GM23338 (cell line): ENCODE data around the gene GNAI2.

Experiments
- EZH2 ChIP-seq: fragments of 200-600 bp; sonication (generic); IDR thresholded peaks from one replicate; pipeline ENCODE4 v1.8.0; 2017; ENCODE audit warnings: antibody characterized with exemption, mild to moderate bottlenecking, low read depth; ENCODE audit not compliant: unreplicated experiment
- POLR2AphosphoS5 ChIP-seq: IDR thresholded peaks from 2 replicates; pipeline ENCODE4 v1.6.1; 2016; ENCODE audit warnings: antibody characterized with exemption, low read depth
- STAT1 ChIP-seq: IDR thresholded peaks from one replicate; pipeline ENCODE4 v1.6.1; 2016; ENCODE audit warnings: antibody characterized with exemption; ENCODE audit not compliant: unreplicated experiment
- TF ChIP-seq, protein P1 (sequence below), 2 experiments: fragments of 200-600 bp in 1 of 2; sonication (generic) in 1 of 2; conservative IDR thresholded peaks; 2 replicates each; pipeline versions ENCODE4 v1.5.1 to v1.6.1; 2016 to 2017; ENCODE audit warnings: antibody characterized with exemption in 2 of 2, low read depth in 2 of 2, mild to moderate bottlenecking in 2 of 2, moderate library complexity in 1 of 2

DNA sequence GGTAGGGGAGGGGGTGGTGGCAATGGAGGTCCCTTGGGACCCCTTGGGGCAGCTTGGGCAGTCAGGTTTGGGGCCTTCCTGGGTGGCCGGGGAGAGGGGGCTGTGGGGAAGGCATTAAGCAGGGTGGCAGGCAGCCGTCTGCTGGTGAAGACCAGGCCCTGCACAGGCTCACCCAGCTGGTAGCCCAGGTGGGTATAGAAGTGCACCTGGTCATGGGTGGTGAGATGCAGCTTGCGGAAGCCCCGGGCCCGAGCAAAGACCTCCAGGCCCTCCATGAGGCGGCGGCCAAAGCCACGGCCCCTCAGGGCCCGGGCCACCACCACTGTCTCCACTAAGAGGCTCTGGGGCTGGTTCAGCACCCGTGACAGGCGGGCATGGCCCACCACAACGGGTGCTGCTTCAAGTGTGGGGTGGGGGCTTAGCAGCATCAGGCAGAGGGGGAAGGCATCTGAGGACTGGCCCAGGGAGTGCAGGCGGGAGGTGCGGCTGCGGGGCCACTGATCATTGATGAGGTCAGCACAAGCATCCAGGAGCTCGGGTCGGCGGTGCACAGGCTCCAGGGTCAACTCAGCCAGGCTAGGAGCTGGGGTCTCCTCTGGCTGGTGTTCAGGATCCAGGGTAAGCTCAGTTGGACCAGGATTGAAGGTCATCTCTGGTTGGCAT is 60.8 kb downstream of the GNAI2 start:
- TF ChIP-seq POLR2AphosphoS5 (no peak), EZH2 (no peak), STAT1 (no peak)
- TF ChIP-seq, protein P1, sequence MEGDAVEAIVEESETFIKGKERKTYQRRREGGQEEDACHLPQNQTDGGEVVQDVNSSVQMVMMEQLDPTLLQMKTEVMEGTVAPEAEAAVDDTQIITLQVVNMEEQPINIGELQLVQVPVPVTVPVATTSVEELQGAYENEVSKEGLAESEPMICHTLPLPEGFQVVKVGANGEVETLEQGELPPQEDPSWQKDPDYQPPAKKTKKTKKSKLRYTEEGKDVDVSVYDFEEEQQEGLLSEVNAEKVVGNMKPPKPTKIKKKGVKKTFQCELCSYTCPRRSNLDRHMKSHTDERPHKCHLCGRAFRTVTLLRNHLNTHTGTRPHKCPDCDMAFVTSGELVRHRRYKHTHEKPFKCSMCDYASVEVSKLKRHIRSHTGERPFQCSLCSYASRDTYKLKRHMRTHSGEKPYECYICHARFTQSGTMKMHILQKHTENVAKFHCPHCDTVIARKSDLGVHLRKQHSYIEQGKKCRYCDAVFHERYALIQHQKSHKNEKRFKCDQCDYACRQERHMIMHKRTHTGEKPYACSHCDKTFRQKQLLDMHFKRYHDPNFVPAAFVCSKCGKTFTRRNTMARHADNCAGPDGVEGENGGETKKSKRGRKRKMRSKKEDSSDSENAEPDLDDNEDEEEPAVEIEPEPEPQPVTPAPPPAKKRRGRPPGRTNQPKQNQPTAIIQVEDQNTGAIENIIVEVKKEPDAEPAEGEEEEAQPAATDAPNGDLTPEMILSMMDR (conservative IDR thresholded peaks at IDR 0.05; ENCODE audit: low read depth in 2 of 2) = no peak
